Raji (cell line): ENCODE data around the gene NKD2.

Source experiments
- POLR2A ChIP-seq: IDR thresholded peaks from 2 replicates; pipeline ENCODE4 v1.6.1; 2011; ENCODE audit warnings: low read depth, low read length, control low read depth; ENCODE audit not compliant: insufficient read depth

Gene NKD2

GRCh38 chr5:1067141-1068121 lies 58.8 kb downstream of the NKD2 start:
- no peak for TF ChIP-seq POLR2A

GRCh38 chr5:1068204-1068894 lies 59.7 kb downstream of the NKD2 start:
- no peak for TF ChIP-seq POLR2A

- no peak for TF ChIP-seq POLR2A
These were observed 60.5 kb downstream of the NKD2 start for GRCh38 chr5:1068895-1069719.

- TF ChIP-seq POLR2A: no peak
These were observed 61.1 kb downstream of the NKD2 start for GRCh38 chr5:1069720-1070088.

GRCh38 chr5:1073239-1074102 lies 64.9 kb downstream of the NKD2 start:
- TF ChIP-seq POLR2A: no peak

GRCh38 chr5:1074226-1074625 lies 65.6 kb downstream of the NKD2 start:
- TF ChIP-seq POLR2A: no peak

GRCh38 chr5:1074816-1075554 lies 66.4 kb downstream of the NKD2 start:
- no peak for TF ChIP-seq POLR2A

- TF ChIP-seq POLR2A: no peak
These were observed 66.9 kb downstream of the NKD2 start for GRCh38 chr5:1075555-1075881.

- no peak for TF ChIP-seq POLR2A
These were observed 67.3 kb downstream of the NKD2 start for GRCh38 chr5:1075931-1076330.

- no peak for TF ChIP-seq POLR2A
These were observed 67.8 kb downstream of the NKD2 start for GRCh38 chr5:1076406-1076805.

- TF ChIP-seq POLR2A: no peak
These were observed 68.4 kb downstream of the NKD2 start for GRCh38 chr5:1077026-1077425.

GRCh38 chr5:1077491-1078020 lies 69.0 kb downstream of the NKD2 start:
- TF ChIP-seq POLR2A: no peak

GRCh38 chr5:1078206-1078605 lies 69.6 kb downstream of the NKD2 start:
- TF ChIP-seq POLR2A: no peak

GRCh38 chr5:1078851-1079250 lies 70.2 kb downstream of the NKD2 start:
- no peak for TF ChIP-seq POLR2A

- TF ChIP-seq POLR2A: no peak
These were observed 70.9 kb downstream of the NKD2 start for GRCh38 chr5:1079486-1079885.
